Natural killer cell (primary cell): Measurements from ENCODE around the gene NEU3. TPM values are rescaled to one million over a fixed set of nuclear protein-coding genes. Genes with fewer than 3 reads are reported as not detected.

Source experiments
- ATAC-seq, 3 donors: fragments of 150-1000 bp in 2 of 3; fragments of 200-7000 bp in 1 of 3; cut with Tn5 transposase; 1 replicate in 1 of 3; 2 replicates in 2 of 3; pipeline ENCODE4 v1.10.0; 2021; ENCODE audit warnings: mild to moderate bottlenecking in 2 of 3, moderate library complexity in 2 of 3
- DNase-seq, 2 donors: peaks; one replicate each; pipeline versions ENCODE4 v3.0.0 to v3.0.0-alpha.2; 2013 to 2021; ENCODE audit warnings: mixed read lengths in 1 of 2
- H3K27ac ChIP-seq: one replicate; pipeline ENCODE4 v1.5.1; 2013; ENCODE audit warnings: mild to moderate bottlenecking, low read length
- H3K27me3 ChIP-seq: one replicate; pipeline ENCODE4 v1.6.1; 2013; ENCODE audit warnings: low read length; ENCODE audit not compliant: control insufficient read depth, insufficient read depth
- H3K36me3 ChIP-seq: one replicate; pipeline ENCODE4 v1.6.1; 2013; ENCODE audit warnings: low read length; ENCODE audit not compliant: control insufficient read depth, insufficient read depth
- H3K4me1 ChIP-seq: one replicate; pipeline ENCODE4 v1.6.1; 2013; ENCODE audit warnings: low read length; ENCODE audit not compliant: control insufficient read depth, insufficient read depth
- H3K4me3 ChIP-seq: one replicate; pipeline ENCODE4 v1.5.1; 2013; ENCODE audit warnings: low read length
- H3K9me3 ChIP-seq: one replicate; pipeline ENCODE4 v1.6.1; 2013; ENCODE audit warnings: low read length; ENCODE audit not compliant: control insufficient read depth, insufficient read depth
- H3K27ac Mint-ChIP-seq, 2 donors: one replicate each; pipeline ENCODE4 v1.8.0; 2022; ENCODE audit warnings: mild to moderate bottlenecking in 2 of 2, mixed read lengths in 2 of 2, moderate library complexity in 1 of 2
- H3K27me3 Mint-ChIP-seq, 2 donors: one replicate each; pipeline ENCODE4 v1.8.0; 2022; ENCODE audit warnings: low read depth in 2 of 2, mixed read lengths in 2 of 2
- H3K36me3 Mint-ChIP-seq: one replicate; pipeline ENCODE4 v1.8.0; 2022; ENCODE audit warnings: mixed read lengths
- H3K4me1 Mint-ChIP-seq, 2 donors: one replicate each; pipeline ENCODE4 v1.8.0; 2022; ENCODE audit warnings: mixed read lengths in 2 of 2
- H3K4me3 Mint-ChIP-seq: one replicate; pipeline ENCODE4 v1.8.0; 2022; ENCODE audit warnings: mild to moderate bottlenecking, moderate library complexity, mixed read lengths
- H3K9me3 Mint-ChIP-seq, 2 donors: one replicate each; pipeline ENCODE4 v1.8.0; 2022; ENCODE audit warnings: mixed read lengths in 2 of 2
- CTCF ChIP-seq: fragments of 200-600 bp; IDR thresholded peaks from one replicate; pipeline ENCODE4 v1.8.0; 2022; ENCODE audit warnings: antibody characterized with exemption
- WGBS: methylation state at CpG from one replicate; pipeline ENCODE4 v1.1.7; 2013; ENCODE audit warnings: missing lambda C conversion rate; ENCODE audit not compliant: insufficient coverage; 5-methylcytosine and 5-hydroxymethylcytosine counted together
- intact Hi-C: fragments of 100-400 bp; cut with micrococcal nuclease; formaldehyde crosslinking; loops from one replicate; pipeline ENCODE4 v1.14.2; 2022
- total RNA-seq, 4 donors: library from RNA; stranded (reverse); fragments of 120-200 nt in 1 of 4; gene quantifications; one replicate each; pipeline versions ENCODE4 v1.2.3 to v1.2.4, GENCODE V29; 2013 to 2022

The NEU3 gene
- total RNA-seq, 3 donors from 2014 or later (not counting 1 experiment from before 2014, with no cell fraction given), result 16.9 to 24.3 (median 17.5) TPM

- peaks cover 21% of the 10 kb centered on the region for H3K36me3 ChIP-seq
- DNase-seq (no peak), ATAC-seq (no peak)
- H3K36me3 Mint-ChIP-seq, result peaks cover 10% of the 10 kb centered on the region
- TF ChIP-seq CTCF, result no peak
- WGBS, result no CpG with 5 or more reads among the region's 1 CpG
- no peaks in the 10 kb centered on the region for H3K27me3 ChIP-seq
- intact Hi-C loops, result no loop called here
- no peaks in the 10 kb centered on the region for H3K9me3 ChIP-seq
- no peak overlapping the region for H3K4me3 ChIP-seq
- H3K27me3 Mint-ChIP-seq, result no peaks in the 10 kb centered on the region
- H3K9me3 Mint-ChIP-seq, result no peaks in the 10 kb centered on the region
- H3K4me1 Mint-ChIP-seq, result no peaks in the 10 kb centered on the region
- H3K27ac ChIP-seq, result no peak overlapping the region
- no peak overlapping the region for H3K4me3 Mint-ChIP-seq
- H3K27ac Mint-ChIP-seq, result no peak overlapping the region
- H3K4me1 ChIP-seq, result no peaks in the 10 kb centered on the region
Observed at GRCh38 chr11:75002516-75002915, 13.8 kb downstream of the NEU3 start.

DNA sequence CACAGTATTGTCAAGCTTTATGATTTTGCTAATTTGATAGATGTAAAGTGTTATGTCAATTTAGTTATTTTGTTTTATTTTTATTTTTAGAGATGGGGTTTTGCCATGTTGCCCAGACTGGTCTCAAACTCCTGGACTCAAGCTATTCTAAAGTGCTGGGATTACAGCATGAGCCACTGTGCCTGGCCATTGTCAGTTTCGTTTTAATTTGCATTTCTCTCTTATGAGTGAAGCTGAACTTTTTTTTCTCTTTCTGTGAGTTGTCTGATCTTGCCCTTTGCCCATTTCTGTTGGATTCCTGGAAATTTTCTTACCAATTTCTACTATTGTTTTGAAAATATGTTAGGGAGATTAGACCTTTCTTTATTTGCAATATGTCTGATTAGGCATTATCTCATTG is 15.5 kb downstream of the NEU3 start:
- ATAC-seq (no peak), DNase-seq (no peak)
- intact Hi-C loops, result no loop called here
- peaks cover 12% of the 10 kb centered on the region for H3K36me3 Mint-ChIP-seq
- no peaks in the 10 kb centered on the region for H3K9me3 Mint-ChIP-seq
- H3K4me1 Mint-ChIP-seq, result no peaks in the 10 kb centered on the region
- no peak overlapping the region for H3K4me3 ChIP-seq
- H3K27ac ChIP-seq, result no peak overlapping the region
- no peak for TF ChIP-seq CTCF
- H3K27me3 Mint-ChIP-seq, result no peaks in the 10 kb centered on the region
- no peaks in the 10 kb centered on the region for H3K4me1 ChIP-seq
- no peaks in the 10 kb centered on the region for H3K9me3 ChIP-seq
- H3K27ac Mint-ChIP-seq, result no peak overlapping the region
- H3K4me3 Mint-ChIP-seq, result no peak overlapping the region
- 88% methylated on average over 1 of the region's 1 CpG for WGBS
- H3K36me3 ChIP-seq, result peaks cover 28% of the 10 kb centered on the region
- no peaks in the 10 kb centered on the region for H3K27me3 ChIP-seq

DNA sequence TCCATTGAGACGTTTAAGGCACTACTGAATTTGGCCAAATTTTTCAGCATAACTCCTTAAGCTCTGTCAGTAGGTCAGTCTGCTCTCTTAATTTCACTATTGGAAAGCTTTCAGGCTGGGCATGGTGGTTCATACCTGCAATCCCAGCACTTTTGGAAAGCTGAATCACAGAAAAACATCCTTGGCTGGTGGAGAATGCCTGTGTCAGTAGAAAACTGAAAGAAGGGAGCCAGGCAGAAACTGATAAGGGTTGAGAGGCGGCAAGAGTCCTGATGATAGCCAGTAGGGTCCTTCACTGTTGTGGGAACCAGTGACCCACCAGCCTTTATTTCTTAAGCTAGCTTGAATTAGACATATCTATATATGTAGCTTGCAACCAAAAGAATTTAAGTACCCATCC is 22.6 kb downstream of the NEU3 start:
- H3K4me3 Mint-ChIP-seq, result no peak overlapping the region
- TF ChIP-seq CTCF, result no peak
- DNase-seq (no peak), ATAC-seq (no peak)
- 89% methylated on average over 2 of the region's 2 CpGs for WGBS
- H3K9me3 Mint-ChIP-seq, result no peaks in the 10 kb centered on the region
- Histone ChIP-seq H3K4me3 (no peak overlapping the region), H3K9me3 (no peaks in the 10 kb centered on the region), H3K27ac (no peak overlapping the region), H3K36me3 (peaks cover 30% of the 10 kb centered on the region), H3K27me3 (no peaks in the 10 kb centered on the region), H3K4me1 (no peaks in the 10 kb centered on the region)
- H3K27ac Mint-ChIP-seq, result no peak overlapping the region
- no peaks in the 10 kb centered on the region for H3K27me3 Mint-ChIP-seq
- H3K36me3 Mint-ChIP-seq, result peaks cover 12% of the 10 kb centered on the region
- intact Hi-C loops, result no loop called here
- no peaks in the 10 kb centered on the region for H3K4me1 Mint-ChIP-seq

GRCh38 chr11:75011872-75012271 is 23.1 kb downstream of the NEU3 start:
- Histone ChIP-seq H3K27me3 (no peaks in the 10 kb centered on the region), H3K27ac (no peak overlapping the region), H3K4me1 (no peaks in the 10 kb centered on the region), H3K4me3 (no peak overlapping the region), H3K36me3 (peaks cover 26% of the 10 kb centered on the region), H3K9me3 (no peaks in the 10 kb centered on the region)
- H3K27me3 Mint-ChIP-seq, result no peaks in the 10 kb centered on the region
- no peaks in the 10 kb centered on the region for H3K4me1 Mint-ChIP-seq
- no peak for TF ChIP-seq CTCF
- no peaks in the 10 kb centered on the region for H3K9me3 Mint-ChIP-seq
- H3K27ac Mint-ChIP-seq, result no peak overlapping the region
- no peak overlapping the region for H3K4me3 Mint-ChIP-seq
- no peak for DNase-seq
- ATAC-seq, result no peak
- WGBS, result 95% methylated on average over 6 of the region's 6 CpGs
- intact Hi-C loops, result no loop called here
- H3K36me3 Mint-ChIP-seq, result peaks cover 9% of the 10 kb centered on the region
